IPS-18c (cell line): ENCODE measurements around the gene RGS17.

Experiments
- H3K4me3 ChIP-seq: 2 replicates; pipeline ENCODE4 v1.7.0; 2013; ENCODE audit warnings: low read depth, mild to moderate bottlenecking, low read length, moderate library complexity; ENCODE audit not compliant: insufficient read depth
- H3K9me3 ChIP-seq: one replicate; pipeline ENCODE4 v1.6.1; 2013; ENCODE audit warnings: mild to moderate bottlenecking, low read length, moderate library complexity; ENCODE audit not compliant: control insufficient read depth, insufficient read depth

Gene RGS17

DNA sequence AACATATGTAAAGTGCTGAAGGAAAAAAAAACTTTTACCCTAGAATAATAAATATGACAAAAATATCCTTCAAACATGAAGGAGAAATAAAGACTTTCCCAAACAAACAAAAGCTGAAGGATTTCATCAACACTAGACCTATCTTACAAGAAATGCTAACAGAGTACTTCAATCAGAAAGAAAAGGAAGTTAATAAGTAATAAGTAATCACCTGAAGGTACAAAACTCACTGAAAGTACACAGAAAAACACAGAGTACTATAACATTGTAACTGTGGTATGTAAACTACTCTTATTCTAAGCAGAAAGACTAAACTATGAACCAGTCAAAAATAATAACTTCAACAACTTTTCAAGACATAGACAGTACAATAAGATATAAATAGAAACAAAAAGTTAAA is 67.1 kb downstream of the RGS17 start:
- Histone ChIP-seq H3K9me3 (no peaks in the 10 kb centered on the region), H3K4me3 (no peak overlapping the region)

DNA sequence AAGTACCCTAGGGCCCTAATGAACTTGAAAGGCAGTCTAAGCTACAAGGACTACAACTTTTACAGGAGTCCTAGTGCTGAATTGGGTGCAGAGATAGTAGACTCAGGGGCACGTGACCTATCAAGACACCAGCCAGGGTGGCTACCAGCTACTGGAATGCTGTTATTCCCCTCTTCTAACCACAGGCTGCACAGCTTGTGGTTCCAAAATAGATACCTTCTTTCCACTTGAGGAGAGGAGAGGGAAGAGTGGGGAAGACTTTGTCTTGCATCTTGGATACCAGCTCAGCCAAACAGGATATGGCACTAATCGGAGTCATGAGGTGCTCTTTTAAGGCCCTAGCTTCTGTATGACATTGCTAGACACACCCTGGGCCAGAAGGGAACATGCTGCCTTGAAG is 68.6 kb downstream of the RGS17 start:
- Histone ChIP-seq H3K4me3 (no peak overlapping the region), H3K9me3 (no peaks in the 10 kb centered on the region)

DNA sequence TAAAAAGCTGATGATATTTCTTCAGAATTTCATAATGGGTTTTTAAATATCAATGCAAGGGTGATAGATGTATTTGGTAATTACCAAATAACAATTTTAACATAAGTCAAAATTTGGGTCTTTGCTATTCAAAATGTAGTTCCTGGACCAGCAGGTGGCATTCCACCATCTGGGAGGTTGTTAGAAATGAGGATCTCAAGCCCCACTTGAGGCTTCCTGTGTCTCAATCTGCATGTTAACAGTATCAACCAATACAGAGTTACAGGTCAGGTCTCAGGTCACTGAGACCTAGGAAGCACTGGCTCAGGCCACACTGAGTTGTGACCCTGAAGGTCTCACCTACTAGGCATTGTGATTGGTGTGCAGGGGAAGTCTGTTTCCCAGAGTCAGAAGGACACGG is 71.3 kb downstream of the RGS17 start:
- H3K4me3 ChIP-seq, result no peak overlapping the region
- no peaks in the 10 kb centered on the region for H3K9me3 ChIP-seq

DNA sequence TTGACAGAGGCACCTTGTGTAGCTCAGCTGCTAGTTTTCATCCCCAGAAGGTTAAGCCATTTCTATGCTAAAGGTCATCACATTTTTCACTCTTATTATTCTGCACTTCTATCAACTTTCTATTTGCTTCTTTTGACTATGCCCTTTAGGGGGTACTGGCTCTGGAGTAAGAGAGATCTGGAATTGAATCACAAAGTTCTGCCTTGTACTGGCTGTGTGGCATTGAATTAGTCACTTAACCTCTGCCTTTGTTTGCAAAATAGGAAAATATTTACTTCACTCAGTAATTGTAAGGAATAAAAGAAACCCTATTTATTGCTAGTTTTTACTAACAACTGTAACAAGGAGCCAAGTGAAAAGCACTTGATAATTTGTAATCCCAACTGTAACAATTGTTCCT is 71.8 kb downstream of the RGS17 start:
- H3K4me3 ChIP-seq, result no peak overlapping the region
- H3K9me3 ChIP-seq, result no peaks in the 10 kb centered on the region

DNA sequence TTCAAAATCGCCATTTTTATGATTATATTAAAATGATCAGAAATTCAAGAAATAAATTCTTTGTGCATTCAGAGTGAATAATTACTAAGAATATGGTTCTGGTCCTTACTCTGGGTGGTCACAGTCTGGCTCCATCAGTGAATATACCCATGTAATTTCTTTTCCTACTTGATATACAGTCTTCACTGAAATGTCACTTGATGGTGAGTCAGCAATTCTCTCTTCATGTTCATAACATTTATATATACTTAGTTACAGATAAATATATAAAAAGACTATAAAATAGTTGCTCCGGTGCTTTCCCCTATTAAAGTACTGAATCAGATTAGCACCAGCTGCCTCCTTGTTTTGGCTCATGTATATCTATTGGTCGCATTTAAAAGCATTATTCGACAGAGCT is 72.2 kb downstream of the RGS17 start:
- H3K4me3 ChIP-seq, result no peak overlapping the region
- H3K9me3 ChIP-seq, result no peaks in the 10 kb centered on the region

DNA sequence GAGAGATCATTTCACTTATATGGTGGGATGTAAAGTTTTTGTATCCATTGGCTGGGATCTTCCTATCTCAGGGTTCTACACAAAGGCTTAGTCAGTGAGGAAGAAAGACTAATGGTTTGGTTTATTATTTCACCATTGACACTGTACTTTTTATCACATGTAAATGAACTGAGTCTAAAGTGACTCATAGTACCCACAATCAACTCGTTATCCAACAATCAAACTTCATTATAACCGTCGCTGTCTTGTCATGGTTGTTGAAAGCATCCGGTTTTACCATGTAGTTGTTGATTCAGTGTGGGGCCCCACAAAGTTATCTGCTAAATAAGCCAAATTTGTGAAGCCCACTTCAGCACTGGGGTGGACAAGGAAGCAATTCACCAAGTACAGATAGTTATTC is 72.8 kb downstream of the RGS17 start:
- no peaks in the 10 kb centered on the region for H3K9me3 ChIP-seq
- no peak overlapping the region for H3K4me3 ChIP-seq

DNA sequence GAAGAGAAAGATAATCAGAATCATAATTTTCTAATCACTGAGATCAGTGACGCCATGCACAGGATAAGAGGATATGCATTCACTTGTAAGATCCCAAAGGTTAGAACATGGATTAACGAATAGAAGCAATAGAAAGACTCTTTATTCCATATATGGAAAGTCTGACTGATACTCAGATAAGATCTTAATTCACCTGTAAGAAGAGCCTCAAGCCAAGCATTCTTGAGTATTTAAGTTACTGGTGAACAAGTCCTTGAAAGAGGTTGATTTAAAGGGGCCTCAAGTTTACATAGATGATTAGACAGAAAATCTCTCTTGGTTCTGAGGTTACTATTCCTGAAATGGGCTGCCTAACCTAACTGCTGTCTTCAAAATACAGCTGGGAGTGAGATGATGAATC is 74.8 kb downstream of the RGS17 start:
- H3K4me3 ChIP-seq, result no peak overlapping the region
- no peaks in the 10 kb centered on the region for H3K9me3 ChIP-seq

DNA sequence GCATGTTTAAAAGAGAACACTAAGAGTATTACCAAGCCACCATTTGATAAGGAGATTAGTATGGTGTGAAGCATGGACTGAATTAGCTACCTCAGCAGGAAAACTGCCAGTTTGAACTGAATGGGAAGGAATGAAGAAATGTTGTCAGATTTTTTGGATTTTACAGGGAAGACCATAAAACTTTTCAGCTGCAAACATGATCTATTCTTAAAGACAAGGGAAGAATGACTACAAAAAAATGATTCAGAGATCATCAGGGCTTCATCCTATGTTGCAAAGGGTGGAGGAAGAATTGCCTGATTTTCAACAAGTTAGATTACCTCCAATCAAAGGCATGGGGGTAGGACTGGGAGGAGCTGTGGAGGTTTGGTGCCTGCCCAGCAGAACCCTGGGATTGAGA is 79.3 kb downstream of the RGS17 start:
- H3K9me3 ChIP-seq, result no peaks in the 10 kb centered on the region
- no peak overlapping the region for H3K4me3 ChIP-seq

DNA sequence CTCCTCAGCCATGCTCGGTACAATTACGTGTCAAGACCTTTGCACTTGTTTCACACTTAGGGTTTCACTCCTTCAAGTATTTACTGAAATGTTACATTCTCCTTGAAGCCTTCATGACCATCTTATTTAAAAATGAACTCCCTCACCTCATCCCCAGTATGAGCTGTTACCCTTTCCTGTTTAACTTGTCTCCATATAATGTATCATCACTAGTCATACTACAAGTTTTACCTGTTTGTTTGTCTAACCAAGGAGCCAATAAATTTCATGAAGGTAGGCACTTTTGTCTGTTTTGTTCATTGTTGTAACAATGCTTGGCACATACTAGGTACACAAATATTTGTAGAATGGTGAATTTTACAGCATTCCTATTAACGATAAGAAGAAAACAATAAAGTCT is 82.5 kb downstream of the RGS17 start:
- Histone ChIP-seq H3K4me3 (no peak overlapping the region), H3K9me3 (no peaks in the 10 kb centered on the region)

DNA sequence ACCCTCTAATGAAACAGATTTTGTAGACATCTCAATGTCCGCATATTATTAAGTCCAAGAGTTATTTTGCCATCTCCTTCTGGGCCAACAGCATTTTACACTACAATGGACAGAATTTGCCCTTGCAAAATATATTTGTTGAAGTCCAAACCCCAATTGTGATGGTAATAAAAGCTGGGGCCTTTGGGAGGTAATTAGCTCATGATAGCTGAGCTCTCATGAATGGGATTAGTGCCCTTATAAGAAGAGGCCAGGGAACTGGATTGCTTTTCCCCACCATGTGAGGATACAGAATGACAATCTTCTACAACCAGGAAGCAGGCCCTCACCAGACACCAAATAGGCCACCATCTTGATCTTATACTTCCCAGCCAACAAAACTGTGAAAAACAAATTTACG is 83.7 kb downstream of the RGS17 start:
- Histone ChIP-seq H3K4me3 (no peak overlapping the region), H3K9me3 (no peaks in the 10 kb centered on the region)

DNA sequence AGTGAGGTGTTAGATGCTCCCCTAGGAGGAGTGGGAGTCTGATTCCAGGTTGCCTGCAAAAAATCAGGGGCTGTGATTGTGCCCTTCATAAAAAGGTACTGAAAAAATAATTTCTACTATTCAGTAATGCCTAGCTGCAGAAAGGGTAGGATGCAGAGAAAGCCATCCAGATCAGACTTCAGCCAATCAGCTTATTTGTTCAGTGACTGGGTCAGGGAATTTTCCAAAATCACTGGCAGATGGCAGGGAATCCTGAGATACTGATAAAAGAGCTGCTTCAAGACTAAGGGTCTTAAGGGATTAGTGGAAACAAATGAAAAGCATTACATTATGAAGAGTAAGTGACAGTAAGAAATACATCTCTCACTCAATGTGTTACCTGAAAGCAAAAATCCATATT is 85.8 kb downstream of the RGS17 start:
- no peak overlapping the region for H3K4me3 ChIP-seq
- no peaks in the 10 kb centered on the region for H3K9me3 ChIP-seq

DNA sequence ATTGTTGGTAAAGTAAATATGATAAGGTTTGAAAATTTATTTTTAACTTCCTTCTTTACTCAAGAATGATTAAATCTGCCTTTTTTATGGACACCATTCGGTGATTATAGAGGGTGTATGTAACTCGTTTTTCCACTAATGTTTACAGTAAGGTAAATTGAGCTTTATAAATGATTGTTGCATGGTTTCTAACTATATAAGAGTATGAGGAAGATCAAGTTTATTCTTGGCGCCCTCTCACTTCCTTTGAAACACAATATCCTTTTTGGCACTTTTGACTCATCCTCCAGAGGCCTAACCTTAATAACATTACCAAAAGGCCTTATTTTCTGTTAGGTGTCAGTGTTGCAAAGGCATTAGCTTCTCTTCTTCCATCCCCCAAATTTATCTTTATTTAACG is 86.8 kb downstream of the RGS17 start:
- Histone ChIP-seq H3K9me3 (no peaks in the 10 kb centered on the region), H3K4me3 (no peak overlapping the region)

DNA sequence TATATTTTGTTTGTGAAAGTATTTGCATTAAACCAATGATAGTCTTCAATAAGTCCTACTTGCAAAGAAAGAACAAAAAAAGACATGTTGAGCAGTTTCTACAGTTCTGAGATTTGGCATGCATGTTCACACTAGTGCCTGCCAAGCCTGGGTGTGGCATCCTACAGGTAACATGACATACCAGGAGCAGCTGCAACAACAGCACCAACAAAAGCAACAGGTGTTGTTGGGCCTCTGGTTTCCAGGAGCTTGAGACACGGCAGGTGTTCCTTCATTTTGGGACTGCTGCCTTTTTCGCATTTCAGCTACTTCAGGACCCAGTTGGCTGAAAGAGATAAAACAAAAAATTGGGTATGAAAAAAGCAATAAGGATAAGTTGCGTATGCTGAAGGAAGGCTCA is 87.4 kb downstream of the RGS17 start:
- H3K9me3 ChIP-seq, result no peaks in the 10 kb centered on the region
- no peak overlapping the region for H3K4me3 ChIP-seq

DNA sequence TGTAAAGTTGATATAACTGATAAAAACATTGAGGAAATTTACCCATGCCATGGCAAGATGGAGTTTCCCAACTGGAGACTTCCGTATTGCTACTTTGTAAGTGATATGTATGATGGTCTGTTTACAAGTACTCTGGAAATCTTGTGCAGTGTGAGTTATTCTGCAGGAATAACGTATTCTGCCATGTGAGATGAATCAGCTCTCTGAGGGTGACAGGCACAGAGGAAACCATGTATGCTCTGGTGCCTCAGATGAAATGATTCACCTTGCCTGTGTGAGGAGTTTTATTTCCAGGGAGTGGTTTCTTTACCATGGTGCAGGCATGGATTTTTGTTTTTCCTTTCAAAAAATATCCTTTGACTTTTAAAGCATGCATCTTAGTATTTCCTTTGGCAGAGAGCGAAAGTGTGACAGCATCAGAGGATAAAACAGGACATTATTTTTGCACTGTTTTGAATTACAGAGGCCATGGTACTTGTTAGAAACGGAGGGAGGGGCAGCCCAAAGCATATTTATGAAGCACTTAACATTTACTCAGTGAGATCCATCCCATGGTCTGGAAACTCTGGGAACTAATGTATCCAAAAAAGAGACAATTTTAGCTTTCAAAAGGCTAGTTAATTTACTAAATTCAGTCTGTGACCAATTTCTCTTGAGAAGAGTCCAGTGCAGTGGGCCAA is 92.6 kb downstream of the RGS17 start:
- Histone ChIP-seq H3K9me3 (no peaks in the 10 kb centered on the region), H3K4me3 (no peak overlapping the region)

DNA sequence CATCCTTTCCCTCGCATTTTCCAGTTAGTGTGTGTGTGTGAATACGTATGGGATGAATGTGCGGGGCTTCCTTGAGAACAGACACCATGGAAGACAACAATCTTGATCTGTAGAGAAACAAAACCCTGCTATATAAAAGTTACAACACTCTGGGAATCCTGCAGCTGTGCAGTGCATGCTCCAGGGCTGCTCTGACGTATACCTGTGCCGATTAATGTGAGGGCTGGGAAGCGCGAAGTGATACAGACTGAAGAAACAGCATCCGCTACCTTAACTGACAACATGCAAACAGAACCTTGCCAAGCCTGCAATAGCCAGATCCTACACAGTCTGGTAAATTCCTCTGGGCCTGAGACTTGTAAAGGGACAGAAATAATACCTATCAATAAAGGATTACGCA is 96.9 kb downstream of the RGS17 start:
- H3K4me3 ChIP-seq, result no peak overlapping the region
- H3K9me3 ChIP-seq, result no peaks in the 10 kb centered on the region

DNA sequence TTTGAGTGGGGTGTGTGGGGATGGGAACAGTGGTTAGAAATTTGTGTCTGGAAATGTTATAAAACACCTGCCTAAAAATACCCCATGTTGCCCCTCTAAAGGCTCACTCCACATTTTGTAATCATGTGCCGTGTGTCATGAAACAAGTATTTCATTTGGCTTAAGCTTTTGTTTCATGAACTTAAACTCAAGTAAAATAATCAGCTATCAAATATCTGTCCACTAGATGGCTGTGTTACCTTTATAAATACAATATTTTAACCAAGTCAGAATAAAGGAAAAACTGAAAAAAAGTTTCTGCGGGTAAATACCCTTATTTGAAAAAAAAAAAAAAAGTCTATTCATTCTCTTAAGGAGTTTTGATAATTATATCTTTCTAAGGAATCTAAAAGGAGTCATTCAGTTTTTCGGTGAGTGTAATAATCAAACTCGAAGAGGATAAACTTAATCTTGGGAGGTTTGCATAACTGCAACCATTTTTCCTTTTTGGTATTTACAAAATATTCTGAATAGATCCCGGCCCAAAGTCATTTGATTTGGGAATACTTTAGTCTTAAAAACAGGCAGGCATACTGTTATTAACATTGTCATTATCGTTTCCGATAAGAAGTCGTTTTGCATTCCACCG is 98.7 kb downstream of the RGS17 start:
- no peaks in the 10 kb centered on the region for H3K9me3 ChIP-seq
- H3K4me3 ChIP-seq, result no peak overlapping the region

DNA sequence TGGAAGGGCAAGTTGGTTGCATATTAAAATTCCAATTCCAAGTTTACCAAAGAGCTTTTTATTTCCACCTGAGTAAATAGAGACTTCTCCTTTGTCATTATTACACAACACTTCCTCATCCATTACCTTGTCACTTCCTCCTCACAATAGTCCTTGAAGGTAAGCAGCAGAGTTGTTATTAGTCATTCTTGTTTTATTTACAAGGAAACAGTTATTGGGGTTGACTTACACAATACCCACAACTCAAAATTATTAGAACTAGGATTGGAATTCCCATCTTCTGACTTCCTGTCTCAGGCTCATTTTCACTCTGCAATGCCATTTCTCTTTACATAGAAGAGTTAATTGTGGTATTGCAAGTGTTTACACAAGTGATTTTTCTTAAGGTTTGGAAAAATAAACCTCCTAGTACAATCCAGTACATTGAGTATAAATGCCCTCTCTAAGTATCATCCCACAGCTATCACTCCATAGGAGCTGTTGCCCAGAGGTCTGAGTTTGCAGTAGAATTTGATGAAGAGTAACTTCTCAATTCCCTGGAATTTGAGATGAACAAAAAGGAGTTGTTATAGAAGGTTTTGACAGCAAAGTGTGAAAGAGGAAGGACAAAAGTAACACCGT is 99.6 kb downstream of the RGS17 start:
- Histone ChIP-seq H3K9me3 (no peaks in the 10 kb centered on the region), H3K4me3 (no peak overlapping the region)

DNA sequence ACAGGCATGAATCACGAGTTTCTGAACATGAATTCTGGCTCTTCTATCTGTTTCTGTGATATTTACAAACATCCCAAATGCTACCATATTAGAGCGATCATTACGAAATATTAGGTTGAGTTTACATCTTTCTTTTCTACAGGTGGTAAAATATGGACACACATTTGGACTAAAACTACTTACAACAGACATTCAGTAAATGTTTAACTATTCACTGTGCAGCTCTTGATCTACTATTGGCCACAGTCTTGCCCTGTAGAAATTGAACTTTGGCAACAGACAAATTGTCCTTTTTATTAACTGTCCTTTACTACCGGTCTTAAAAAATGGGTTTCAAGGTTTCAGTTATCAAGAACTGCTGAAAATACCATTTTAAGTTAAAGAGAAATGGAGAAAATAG is 102.1 kb downstream of the RGS17 start:
- Histone ChIP-seq H3K4me3 (no peak overlapping the region), H3K9me3 (no peaks in the 10 kb centered on the region)

DNA sequence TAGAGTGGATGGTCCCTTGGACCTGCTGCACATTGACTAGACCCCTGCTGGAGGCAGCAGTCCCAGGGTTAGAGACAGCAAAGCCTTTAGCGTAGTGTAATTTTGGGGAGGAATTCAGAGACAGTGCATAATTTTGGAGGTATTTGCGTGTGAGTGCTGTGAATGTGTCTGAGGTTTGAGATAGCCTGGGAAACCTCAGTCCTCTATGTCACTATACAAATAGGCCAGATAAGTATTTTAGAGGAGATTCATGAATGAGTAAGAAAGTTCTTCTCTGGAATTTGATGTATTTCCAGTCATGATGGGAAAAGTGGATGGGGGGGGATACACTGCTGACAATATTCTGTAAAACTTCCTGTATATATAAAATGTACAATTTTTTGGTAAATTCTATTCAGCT is 102.8 kb downstream of the RGS17 start:
- Histone ChIP-seq H3K4me3 (no peak overlapping the region), H3K9me3 (no peaks in the 10 kb centered on the region)
